MM.1S (cell line): Measurements from ENCODE around the gene CNEP1R1.

Source experiments
- DNase-seq: peaks from one replicate; pipeline ENCODE4 v3.0.0-alpha.2; 2015
- H2AFZ ChIP-seq: fragments of 300-600 bp; sonication (generic); 2 replicates; pipeline ENCODE4 v1.6.0; 2016; ENCODE audit warnings: antibody characterized with exemption, low read length
- H3F3A ChIP-seq: fragments of 300-600 bp; sonication (generic); 2 replicates; pipeline ENCODE4 v1.6.1; 2016; ENCODE audit warnings: mild to moderate bottlenecking, antibody characterized with exemption, low read length, moderate library complexity, mixed read lengths; ENCODE audit not compliant: insufficient read depth
- H3K27ac ChIP-seq: fragments of 300-600 bp; sonication (generic); 2 replicates; pipeline ENCODE4 v1.5.1; 2016; ENCODE audit warnings: mild to moderate bottlenecking, low read length
- H3K27me3 ChIP-seq: fragments of 300-600 bp; sonication (generic); replicated peaks from 2 replicates; pipeline ENCODE4 v1.6.0; 2016; ENCODE audit warnings: low read length; ENCODE audit not compliant: insufficient read depth
- H3K36me3 ChIP-seq: fragments of 300-600 bp; sonication (generic); replicated peaks from 2 replicates; pipeline ENCODE4 v1.6.1; 2016; ENCODE audit warnings: mild to moderate bottlenecking, low read length, mixed read lengths; ENCODE audit not compliant: insufficient read depth
- H3K4me1 ChIP-seq: fragments of 300-600 bp; sonication (generic); 2 replicates; pipeline ENCODE4 v1.6.1; 2016; ENCODE audit warnings: low read length, mixed read lengths
- H3K4me2 ChIP-seq: fragments of 300-600 bp; sonication (generic); 2 replicates; pipeline ENCODE4 v1.6.0; 2016; ENCODE audit warnings: low read depth, low read length
- H3K4me3 ChIP-seq: fragments of 300-600 bp; sonication (generic); 2 replicates; pipeline ENCODE4 v1.5.1; 2016; ENCODE audit warnings: low read length, mixed read lengths
- H3K79me2 ChIP-seq: fragments of 300-600 bp; sonication (generic); 2 replicates; pipeline ENCODE4 v1.6.1; 2016; ENCODE audit warnings: mixed run types, low read length, mixed read lengths
- H3K9ac ChIP-seq: fragments of 300-600 bp; sonication (generic); 2 replicates; pipeline ENCODE4 v1.6.1; 2016; ENCODE audit warnings: low read length, mixed read lengths
- H3K9me2 ChIP-seq: fragments of 300-600 bp; sonication (generic); replicated peaks from 2 replicates; pipeline ENCODE4 v1.6.1; 2016; ENCODE audit warnings: mild to moderate bottlenecking, low read length, mixed read lengths; ENCODE audit not compliant: insufficient read depth
- H3K9me3 ChIP-seq: fragments of 300-600 bp; sonication (generic); replicated peaks from 2 replicates; pipeline ENCODE4 v1.6.1; 2016; ENCODE audit warnings: mild to moderate bottlenecking, low read length, mixed read lengths; ENCODE audit not compliant: insufficient read depth
- H4K20me1 ChIP-seq: fragments of 300-600 bp; sonication (generic); 2 replicates; pipeline ENCODE4 v1.6.1; 2016; ENCODE audit warnings: mild to moderate bottlenecking, low read length, moderate library complexity, mixed read lengths; ENCODE audit not compliant: insufficient read depth
- EZH2 ChIP-seq: fragments of 300-600 bp; sonication (generic); optimal IDR thresholded peaks from 2 replicates; pipeline ENCODE3; 2017; ENCODE audit warnings: low read depth, mild to moderate bottlenecking, antibody characterized with exemption, low read length, mixed read lengths
- EZH2phosphoT487 ChIP-seq: fragments of 300-600 bp; sonication (generic); IDR thresholded peaks from 2 replicates; pipeline ENCODE4 v1.6.1; 2018; ENCODE audit warnings: antibody characterized with exemption, low read length
- TF ChIP-seq, protein P1 (sequence below): fragments of 300-600 bp; sonication (generic); IDR thresholded peaks from 2 replicates; pipeline ENCODE4 v1.5.1; 2016; ENCODE audit warnings: antibody characterized with exemption, low read length, mixed read lengths

CNEP1R1 gene

DNA sequence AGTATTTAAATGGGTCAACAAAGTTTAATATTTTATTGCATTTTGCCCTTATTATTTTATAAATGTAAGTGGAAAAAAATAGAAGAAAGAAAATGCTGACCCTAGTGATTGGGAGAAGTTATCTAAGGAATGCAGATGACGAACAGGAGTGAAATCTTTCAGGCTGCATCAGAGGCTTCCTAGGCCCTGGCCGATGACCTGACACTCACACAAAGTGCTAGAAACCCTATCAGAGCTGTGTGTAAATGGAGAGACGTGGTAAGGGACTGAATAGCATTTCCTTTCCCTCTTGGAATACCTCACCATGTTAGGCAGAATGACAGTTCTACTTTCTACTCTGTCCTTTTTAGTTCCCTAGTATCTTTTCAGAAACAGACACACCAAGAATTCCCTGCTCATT is 44.9 kb upstream of the CNEP1R1 start:
- Histone ChIP-seq H3K36me3 (no peaks in the 10 kb centered on the region), H2AFZ (no peak overlapping the region), H3K9ac (no peak overlapping the region), H3F3A (no peaks in the 10 kb centered on the region), H3K9me2 (no peaks in the 10 kb centered on the region), H3K79me2 (no peaks in the 10 kb centered on the region), H3K9me3 (no peaks in the 10 kb centered on the region), H3K4me1 (no peaks in the 10 kb centered on the region), H4K20me1 (no peaks in the 10 kb centered on the region), H3K4me2 (no peak overlapping the region), H3K27ac (no peak overlapping the region), H3K4me3 (no peak overlapping the region), H3K27me3 (no peaks in the 10 kb centered on the region)
- DNase-seq, result no peak
- no peak for TF ChIP-seq EZH2
- TF ChIP-seq, protein P1, sequence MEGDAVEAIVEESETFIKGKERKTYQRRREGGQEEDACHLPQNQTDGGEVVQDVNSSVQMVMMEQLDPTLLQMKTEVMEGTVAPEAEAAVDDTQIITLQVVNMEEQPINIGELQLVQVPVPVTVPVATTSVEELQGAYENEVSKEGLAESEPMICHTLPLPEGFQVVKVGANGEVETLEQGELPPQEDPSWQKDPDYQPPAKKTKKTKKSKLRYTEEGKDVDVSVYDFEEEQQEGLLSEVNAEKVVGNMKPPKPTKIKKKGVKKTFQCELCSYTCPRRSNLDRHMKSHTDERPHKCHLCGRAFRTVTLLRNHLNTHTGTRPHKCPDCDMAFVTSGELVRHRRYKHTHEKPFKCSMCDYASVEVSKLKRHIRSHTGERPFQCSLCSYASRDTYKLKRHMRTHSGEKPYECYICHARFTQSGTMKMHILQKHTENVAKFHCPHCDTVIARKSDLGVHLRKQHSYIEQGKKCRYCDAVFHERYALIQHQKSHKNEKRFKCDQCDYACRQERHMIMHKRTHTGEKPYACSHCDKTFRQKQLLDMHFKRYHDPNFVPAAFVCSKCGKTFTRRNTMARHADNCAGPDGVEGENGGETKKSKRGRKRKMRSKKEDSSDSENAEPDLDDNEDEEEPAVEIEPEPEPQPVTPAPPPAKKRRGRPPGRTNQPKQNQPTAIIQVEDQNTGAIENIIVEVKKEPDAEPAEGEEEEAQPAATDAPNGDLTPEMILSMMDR, result no peak
- no peak for TF ChIP-seq EZH2phosphoT487

DNA sequence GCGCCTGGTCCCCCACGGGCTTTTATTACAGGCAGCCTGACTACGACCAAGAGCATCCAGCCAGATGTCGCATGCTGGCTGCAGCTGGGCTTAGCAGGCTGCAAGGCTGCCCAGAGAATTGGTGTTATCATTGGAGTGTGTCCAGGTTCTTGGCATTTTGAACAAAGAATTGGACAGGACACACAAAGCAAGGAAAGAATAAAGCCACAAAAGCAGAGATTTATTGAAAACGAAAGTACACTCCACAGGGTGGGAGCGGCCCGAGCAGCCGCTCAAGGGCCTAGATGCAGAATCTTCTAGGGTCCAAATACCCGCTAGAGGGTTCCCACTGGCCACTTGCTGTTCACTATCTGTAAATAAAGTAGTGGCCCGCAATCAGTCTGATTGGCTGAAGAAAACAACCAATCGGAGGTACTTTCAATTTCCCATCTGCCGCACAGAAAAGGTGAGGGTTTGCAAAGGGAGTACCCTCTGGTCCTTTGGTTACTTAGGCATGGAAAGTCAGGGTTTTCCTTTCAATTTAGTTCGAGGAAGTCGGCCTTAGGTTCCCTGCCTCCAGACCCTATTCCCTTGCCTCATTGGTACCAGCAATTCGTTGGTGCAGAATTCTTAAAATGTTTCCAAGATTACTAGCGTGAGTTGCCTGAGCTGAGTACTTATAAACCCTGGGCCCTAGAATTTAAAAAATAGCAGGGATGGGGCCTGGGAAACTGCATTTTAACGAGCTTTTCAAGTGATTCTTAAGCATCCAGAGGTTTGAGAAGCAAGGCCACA is 38.5 kb upstream of the CNEP1R1 start:
- Histone ChIP-seq H3K36me3 (no peaks in the 10 kb centered on the region), H3K79me2 (no peaks in the 10 kb centered on the region), H2AFZ (no peak overlapping the region), H3K9me2 (no peaks in the 10 kb centered on the region), H3K9ac (no peak overlapping the region), H3K27me3 (no peaks in the 10 kb centered on the region), H3K4me3 (no peak overlapping the region), H3K27ac (no peak overlapping the region), H3K4me1 (peaks cover 15% of the 10 kb centered on the region), H3F3A (0 out of 2 replicates have a peak, but pooled peaks cover 6% of the 10 kb centered on the region), H3K9me3 (no peaks in the 10 kb centered on the region), H3K4me2 (no peak overlapping the region), H4K20me1 (no peaks in the 10 kb centered on the region)
- no peak for DNase-seq
- TF ChIP-seq, protein P1, result no peak
- no peak for TF ChIP-seq EZH2

DNA sequence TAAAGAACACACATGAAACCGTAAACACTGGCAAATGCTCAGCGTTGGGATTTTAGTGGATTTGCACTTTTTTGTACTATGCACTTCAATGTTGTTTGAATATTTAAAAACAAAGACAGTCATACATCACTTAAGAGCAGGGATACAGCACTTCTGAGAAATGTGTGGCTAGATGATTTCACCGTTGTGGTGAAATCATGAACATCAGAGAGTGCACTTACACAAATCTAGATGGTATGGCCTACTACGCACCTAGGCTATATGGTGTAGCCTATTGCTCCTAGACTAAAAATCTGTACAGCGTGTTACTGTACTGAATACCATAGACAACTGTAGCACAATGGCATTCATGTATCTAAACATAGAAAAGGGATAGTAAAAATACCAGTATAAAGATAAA is 37.6 kb upstream of the CNEP1R1 start:
- 0 out of 2 replicates have a peak, but pooled peaks cover 6% of the 10 kb centered on the region for H3F3A ChIP-seq
- TF ChIP-seq EZH2phosphoT487 (no peak), EZH2 (no peak)
- TF ChIP-seq, protein P1, result no peak
- H3K4me2 ChIP-seq, result no peak overlapping the region
- H3K36me3 ChIP-seq, result no peaks in the 10 kb centered on the region
- no peak overlapping the region for H3K27ac ChIP-seq
- H4K20me1 ChIP-seq, result no peaks in the 10 kb centered on the region
- no peak overlapping the region for H2AFZ ChIP-seq
- H3K9ac ChIP-seq, result no peak overlapping the region
- no peak for DNase-seq
- no peaks in the 10 kb centered on the region for H3K79me2 ChIP-seq
- no peak overlapping the region for H3K4me3 ChIP-seq
- H3K27me3 ChIP-seq, result no peaks in the 10 kb centered on the region
- H3K9me2 ChIP-seq, result no peaks in the 10 kb centered on the region
- no peaks in the 10 kb centered on the region for H3K9me3 ChIP-seq
- H3K4me1 ChIP-seq, result peaks cover 15% of the 10 kb centered on the region
